Brain microvascular endothelial cell (primary cell): ENCODE data around the gene FH.

Experiments used
- DNase-seq: peaks from one replicate; pipeline ENCODE4 v3.0.0-alpha.2; 2020
- H3K27ac ChIP-seq: fragments of 250-450 bp; sonication (Bioruptor Pico); 2 replicates; pipeline ENCODE4 v1.5.1; 2020; ENCODE audit warnings: mild to moderate bottlenecking, moderate library complexity
- H3K27me3 ChIP-seq: fragments of 250-450 bp; sonication (Bioruptor Pico); replicated peaks from 2 replicates; pipeline ENCODE4 v1.5.1; 2020; ENCODE audit warnings: mild to moderate bottlenecking
- H3K36me3 ChIP-seq: fragments of 250-450 bp; sonication (Bioruptor Pico); replicated peaks from 2 replicates; pipeline ENCODE4 v1.5.1; 2020; ENCODE audit warnings: mild to moderate bottlenecking
- H3K4me3 ChIP-seq: 2 replicates; pipeline ENCODE4 v1.5.1; 2011; ENCODE audit warnings: low read depth, mild to moderate bottlenecking, control low read depth, low read length, moderate library complexity
- in situ Hi-C: cut with HindIII; loops from 2 replicates; pipeline ENCODE4 v1.10.0; 2017; ENCODE audit warnings: low sequenced_read_pairs, low pct_ligation_motif_present
- TF ChIP-seq, protein P1 (sequence below): IDR thresholded peaks from 2 replicates; pipeline ENCODE4 v1.5.1; 2011; ENCODE audit warnings: low read depth, mild to moderate bottlenecking, moderate library complexity, low read length, control low read depth, inconsistent platforms; ENCODE audit errors: missing control alignments

FH gene

DNA sequence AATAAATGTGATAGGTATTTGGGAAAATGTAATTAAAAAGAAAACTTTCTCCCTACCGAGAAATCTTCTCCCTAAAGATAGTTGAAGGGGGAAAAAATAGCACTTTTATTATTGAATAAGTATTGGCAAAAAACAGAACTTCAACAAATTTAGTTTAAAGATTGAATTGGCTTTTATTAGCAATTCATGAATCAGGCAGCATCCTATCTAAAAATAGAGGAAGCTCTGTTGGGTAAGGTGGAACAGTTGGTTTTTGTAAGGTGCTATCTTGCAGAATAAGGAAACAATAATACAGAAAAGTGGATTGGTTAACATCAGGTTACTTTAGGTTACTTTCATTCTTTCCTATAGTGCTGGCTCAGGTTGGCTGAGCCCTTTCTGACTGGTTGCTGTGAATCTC is 62.8 kb downstream of the FH start:
- TF ChIP-seq, protein P1, sequence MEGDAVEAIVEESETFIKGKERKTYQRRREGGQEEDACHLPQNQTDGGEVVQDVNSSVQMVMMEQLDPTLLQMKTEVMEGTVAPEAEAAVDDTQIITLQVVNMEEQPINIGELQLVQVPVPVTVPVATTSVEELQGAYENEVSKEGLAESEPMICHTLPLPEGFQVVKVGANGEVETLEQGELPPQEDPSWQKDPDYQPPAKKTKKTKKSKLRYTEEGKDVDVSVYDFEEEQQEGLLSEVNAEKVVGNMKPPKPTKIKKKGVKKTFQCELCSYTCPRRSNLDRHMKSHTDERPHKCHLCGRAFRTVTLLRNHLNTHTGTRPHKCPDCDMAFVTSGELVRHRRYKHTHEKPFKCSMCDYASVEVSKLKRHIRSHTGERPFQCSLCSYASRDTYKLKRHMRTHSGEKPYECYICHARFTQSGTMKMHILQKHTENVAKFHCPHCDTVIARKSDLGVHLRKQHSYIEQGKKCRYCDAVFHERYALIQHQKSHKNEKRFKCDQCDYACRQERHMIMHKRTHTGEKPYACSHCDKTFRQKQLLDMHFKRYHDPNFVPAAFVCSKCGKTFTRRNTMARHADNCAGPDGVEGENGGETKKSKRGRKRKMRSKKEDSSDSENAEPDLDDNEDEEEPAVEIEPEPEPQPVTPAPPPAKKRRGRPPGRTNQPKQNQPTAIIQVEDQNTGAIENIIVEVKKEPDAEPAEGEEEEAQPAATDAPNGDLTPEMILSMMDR = no peak
- no peak overlapping the region for H3K4me3 ChIP-seq
- no peaks in the 10 kb centered on the region for H3K27me3 ChIP-seq
- no peaks in the 10 kb centered on the region for H3K36me3 ChIP-seq
- DNase-seq = no peak
- in situ Hi-C loops = no loop called here
- no peak overlapping the region for H3K27ac ChIP-seq

DNA sequence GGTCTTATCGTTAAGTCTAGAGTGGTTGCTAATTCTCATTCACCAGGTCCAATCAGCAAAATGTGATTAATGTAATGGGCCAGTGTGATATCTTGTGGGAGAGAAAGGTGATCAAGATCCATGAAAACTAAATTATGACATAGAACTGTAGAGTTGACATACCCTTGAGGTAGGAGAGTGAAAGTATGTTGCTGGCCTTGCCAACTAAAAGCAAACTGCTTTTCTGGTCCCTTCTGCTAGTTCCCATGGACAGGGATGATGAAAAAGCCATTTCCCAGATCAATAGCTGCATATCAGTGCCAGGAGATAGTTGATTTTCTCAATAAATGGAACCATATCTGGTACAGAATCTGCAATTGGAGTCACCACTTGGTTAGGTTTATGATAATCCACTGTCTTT is 65.8 kb downstream of the FH start:
- in situ Hi-C loops = no loop called here

DNA sequence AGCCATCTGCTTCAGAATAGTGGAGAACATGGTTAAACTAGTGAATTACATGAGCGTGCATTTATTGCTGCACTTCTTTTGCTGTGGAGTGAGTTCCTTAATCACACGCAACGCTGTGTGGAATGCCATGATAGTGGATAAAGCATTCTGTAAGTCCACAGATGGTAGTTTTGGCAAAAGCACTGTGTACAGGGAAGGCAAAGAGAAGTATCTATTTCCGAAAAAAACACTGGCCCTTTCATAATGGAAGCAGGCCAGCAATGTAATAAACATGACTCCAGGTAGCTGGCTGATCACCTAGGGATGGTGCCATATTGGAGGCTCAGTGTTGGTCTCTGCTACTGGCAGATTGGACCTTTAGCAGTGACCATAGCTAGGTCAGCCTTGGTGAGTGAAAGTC is 67.6 kb downstream of the FH start:
- H3K36me3 ChIP-seq = no peaks in the 10 kb centered on the region
- H3K27me3 ChIP-seq = no peaks in the 10 kb centered on the region
- in situ Hi-C loops = no loop called here
- H3K4me3 ChIP-seq = no peak overlapping the region
- TF ChIP-seq, protein P1 = no peak
- DNase-seq = no peak
- no peak overlapping the region for H3K27ac ChIP-seq

More for the DNA sequence above, 65.8 kb downstream of the FH start:
- Histone ChIP-seq H3K4me3 (no peak overlapping the region), H3K36me3 (no peaks in the 10 kb centered on the region), H3K27me3 (no peaks in the 10 kb centered on the region), H3K27ac (no peak overlapping the region)
- no peak for DNase-seq
- TF ChIP-seq, protein P1 = no peak
